K562 (cell line): ENCODE data around the gene OR2V2. TPM values are rescaled to one million over a fixed set of nuclear protein-coding genes. Genes with fewer than 3 reads are reported as not detected.

Experiments
- BRD4 ChIP-seq: fragments of 200-600 bp; sonication (generic); IDR thresholded peaks from 2 replicates; pipeline ENCODE4 v1.6.1; 2017; ENCODE audit warnings: inconsistent platforms
- CHAMP1 ChIP-seq: fragments of 450-650 bp; IDR thresholded peaks from 2 replicates; pipeline ENCODE4 v1.6.1; 2016; ENCODE audit warnings: mild to moderate bottlenecking
- DACH1 ChIP-seq: fragments of 450-650 bp; IDR thresholded peaks from 2 replicates; pipeline ENCODE4 v1.6.1; 2018; ENCODE audit not compliant: partially characterized antibody
- DMBX1 ChIP-seq: fragments of 250-450 bp; sonication (Bioruptor Pico); IDR thresholded peaks from 2 replicates; pipeline ENCODE4 v1.8.0; 2022; ENCODE audit warnings: inconsistent platforms, mild to moderate bottlenecking, moderate library complexity, borderline replicate concordance
- EP300 ChIP-seq: IDR thresholded peaks from 2 replicates; pipeline ENCODE4 v1.6.1; 2012; ENCODE audit warnings: low read length, improper control_type of control experiment
- ETV5 ChIP-seq: sonication (generic); formaldehyde crosslinking; IDR thresholded peaks from 2 replicates; pipeline ENCODE4 v1.4.0; 2020; ENCODE audit warnings: low read depth, mild to moderate bottlenecking, missing genetic modification reagents
- FOS ChIP-seq: IDR thresholded peaks from 3 replicates; pipeline ENCODE4 v1.6.1; 2011; ENCODE audit not compliant: insufficient read length; ENCODE audit errors: extremely low read depth
- L3MBTL2 ChIP-seq: fragments of 450-650 bp; IDR thresholded peaks from 2 replicates; pipeline ENCODE4 v1.6.1; 2016; ENCODE audit warnings: mild to moderate bottlenecking, moderate library complexity
- MEF2A ChIP-seq: IDR thresholded peaks from 2 replicates; pipeline ENCODE4 v1.6.1; 2011; ENCODE audit warnings: low read depth, mild to moderate bottlenecking, low read length, moderate library complexity; ENCODE audit not compliant: control insufficient read depth
- MTA3 ChIP-seq: fragments of 450-650 bp; formaldehyde crosslinking; IDR thresholded peaks from 2 replicates; pipeline ENCODE4 v1.6.1; 2017; ENCODE audit warnings: mild to moderate bottlenecking, borderline replicate concordance
- NFE2L1 ChIP-seq: fragments of 450-650 bp; IDR thresholded peaks from 2 replicates; pipeline ENCODE4 v1.6.1; 2016; ENCODE audit warnings: missing genetic modification characterization, low read depth, mild to moderate bottlenecking, missing compliant biosample characterization, moderate library complexity, borderline replicate concordance
- NFIX ChIP-seq: fragments of 250-450 bp; sonication (Bioruptor Pico); IDR thresholded peaks from 2 replicates; pipeline ENCODE4 v1.4.0; 2020; ENCODE audit warnings: low read depth, mild to moderate bottlenecking, moderate library complexity
- NFXL1 ChIP-seq: fragments of 450-650 bp; formaldehyde crosslinking; IDR thresholded peaks from 2 replicates; pipeline ENCODE4 v1.4.0; 2021; ENCODE audit warnings: mild to moderate bottlenecking
- NUFIP1 ChIP-seq: fragments of 450-650 bp; IDR thresholded peaks from 2 replicates; pipeline ENCODE4 v1.6.1; 2018; ENCODE audit not compliant: partially characterized antibody
- SMAD1 ChIP-seq: fragments of 150-350 bp; IDR thresholded peaks from 2 replicates; pipeline ENCODE4 v1.6.1; 2014; ENCODE audit warnings: low read length, low read depth; ENCODE audit not compliant: partially characterized antibody
- SRSF9 ChIP-seq: fragments of 200-400 bp; formaldehyde crosslinking; IDR thresholded peaks from 2 replicates; pipeline ENCODE4 v1.6.1; 2017; ENCODE audit warnings: low read depth, low read length, borderline replicate concordance
- WHSC1 ChIP-seq: IDR thresholded peaks from one replicate; pipeline ENCODE4 v1.6.1; 2012; ENCODE audit warnings: low read length, control low read depth, inconsistent platforms
- YBX1 ChIP-seq: fragments of 450-650 bp; IDR thresholded peaks from 2 replicates; pipeline ENCODE4 v1.7.1; 2016; ENCODE audit warnings: mild to moderate bottlenecking
- ZBTB17 ChIP-seq: fragments of 450-650 bp; formaldehyde crosslinking; IDR thresholded peaks from 2 replicates; pipeline ENCODE4 v1.4.0; 2020; ENCODE audit warnings: mild to moderate bottlenecking
- ZNF140 ChIP-seq: fragments of 250-450 bp; sonication (Bioruptor Pico); IDR thresholded peaks from 2 replicates; pipeline ENCODE4 v1.8.0; 2021; ENCODE audit warnings: moderate library complexity, mild to moderate bottlenecking, inconsistent platforms
- ZNF217 ChIP-seq: sonication (generic); formaldehyde crosslinking; IDR thresholded peaks from 2 replicates; pipeline ENCODE4 v1.8.0; 2022; ENCODE audit warnings: mild to moderate bottlenecking, missing genetic modification reagents
- ZNF23 ChIP-seq: fragments of 250-450 bp; sonication (Bioruptor Pico); IDR thresholded peaks from 2 replicates; pipeline ENCODE4 v1.4.0; 2020; ENCODE audit warnings: mild to moderate bottlenecking
- ZNF583 ChIP-seq: fragments of 250-450 bp; sonication (Bioruptor Pico); IDR thresholded peaks from 2 replicates; pipeline ENCODE4 v1.4.0; 2020
- ZNF699 ChIP-seq: fragments of 250-450 bp; sonication (Bioruptor Pico); IDR thresholded peaks from 2 replicates; pipeline ENCODE4 v1.8.0; 2021; ENCODE audit warnings: mild to moderate bottlenecking, moderate library complexity; ENCODE audit not compliant: insufficient replicate concordance
- ZNF79 ChIP-seq: fragments of 250-450 bp; sonication (Bioruptor Pico); IDR thresholded peaks from 2 replicates; pipeline ENCODE4 v1.4.0; 2020; ENCODE audit warnings: low read depth, mild to moderate bottlenecking, moderate library complexity
- polyA plus RNA-seq, 8 experiments: library from polyadenylated mRNA; depleted of rRNA in 4 of 8; stranded (reverse) in 5 of 8; unstranded in 3 of 8; fragments of >200 nt; fragmentation: Nextera tagmentation in 2 of 8; fragmentation: Illumina TruSeq in 1 of 8; extraction: Ambion mirVana in 2 of 8; extraction: Trizol in 1 of 8; gene quantifications; 2 replicates each; pipeline versions ENCODE4 v1.2.1 to v1.2.3, GENCODE V29; 2011 to 2014; ENCODE audit warnings: inconsistent platforms in 1 of 8, missing spikeins in 1 of 8
- total RNA-seq, 7 experiments: library from RNA; depleted of rRNA in 6 of 7; stranded (reverse); fragments of >200 nt in 6 of 7; fragmentation: Illumina TruSeq in 2 of 7; extraction: Trizol in 2 of 7; gene quantifications; 2 replicates each; pipeline versions ENCODE4 v1.2.1 to v1.2.3, GENCODE V29; 2011 to 2021; ENCODE audit warnings: low replicate concordance in 1 of 7
- TF ChIP-seq, protein P1 (sequence below): conservative IDR thresholded peaks from 2 replicates; pipeline ENCODE4 v1.6.1; 2011; ENCODE audit warnings: low read depth, mild to moderate bottlenecking, low read length; ENCODE audit not compliant: control insufficient read depth

OR2V2 gene
- total and polyA plus RNA-seq, 9 of the 15 experiments (the other 6 are each of a cell fraction or from before 2014, with no cell fraction given) = 0.01 TPM; not detected in 8

DNA sequence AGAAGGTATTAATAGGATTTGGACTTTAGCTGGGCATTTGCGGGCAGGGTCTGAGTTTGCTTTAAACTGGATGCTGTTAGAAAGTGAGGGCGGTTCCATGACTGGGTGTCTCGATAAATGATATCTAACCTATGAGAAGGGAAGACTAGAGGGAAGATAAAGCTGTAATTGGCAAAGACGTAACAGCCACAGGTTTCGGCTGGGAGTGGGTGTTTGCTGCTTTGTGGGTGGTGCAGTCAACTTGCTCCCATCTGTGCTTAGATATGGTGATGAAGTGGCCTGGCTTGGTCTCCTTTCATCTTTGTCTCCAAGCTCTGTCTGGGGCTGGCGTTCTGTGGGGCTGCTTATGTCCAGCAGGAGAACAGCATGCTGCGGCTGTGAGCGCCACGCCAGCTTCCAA lies 39.7 kb upstream of the OR2V2 start (continued):
- TF ChIP-seq MTA3 (peak; percentile 27; the same call in 1 of the 2 replicates), DMBX1 (CRISPR knock-in tag) (no peak), EP300 (peak; percentile 67; the same call in 1 of the 2 replicates), MEF2A (no peak), ZBTB17 (no peak), ZNF23 (CRISPR knock-in tag) (no peak), CHAMP1 (no peak), DACH1 (peak; percentile 4), NFXL1 (CRISPR knock-in tag) (no peak), SMAD1 (no peak), BRD4 (no peak), SRSF9 (no peak), ZNF79 (no peak), ZNF699 (CRISPR knock-in tag) (no peak), WHSC1 (no peak), ZNF140 (CRISPR knock-in tag) (no peak), NFE2L1 (tag) (no peak), NUFIP1 (no peak), ETV5 (CRISPR knock-in tag) (no peak), NFIX (CRISPR knock-in tag) (no peak), YBX1 (no peak), ZNF217 (CRISPR knock-in tag) (no peak), FOS (no peak), ZNF583 (CRISPR knock-in tag) (no peak), L3MBTL2 (peak; percentile 29; the same call in 1 of the 2 replicates)
- TF ChIP-seq, protein P1, sequence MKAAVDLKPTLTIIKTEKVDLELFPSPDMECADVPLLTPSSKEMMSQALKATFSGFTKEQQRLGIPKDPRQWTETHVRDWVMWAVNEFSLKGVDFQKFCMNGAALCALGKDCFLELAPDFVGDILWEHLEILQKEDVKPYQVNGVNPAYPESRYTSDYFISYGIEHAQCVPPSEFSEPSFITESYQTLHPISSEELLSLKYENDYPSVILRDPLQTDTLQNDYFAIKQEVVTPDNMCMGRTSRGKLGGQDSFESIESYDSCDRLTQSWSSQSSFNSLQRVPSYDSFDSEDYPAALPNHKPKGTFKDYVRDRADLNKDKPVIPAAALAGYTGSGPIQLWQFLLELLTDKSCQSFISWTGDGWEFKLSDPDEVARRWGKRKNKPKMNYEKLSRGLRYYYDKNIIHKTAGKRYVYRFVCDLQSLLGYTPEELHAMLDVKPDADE = no peak
